ENCODE measurements around the gene PSMD1. TPM values are rescaled to one million over a fixed set of nuclear protein-coding genes. Genes with fewer than 3 reads are reported as not detected.

Gene PSMD1
- total and polyA plus RNA-seq, 2 donors (not counting 3 experiments of a cell fraction or from before 2014, with no cell fraction given): 163 to 209 TPM

- Histone ChIP-seq H3K36me3 (ENCODE audit: control insufficient read depth in 2 of 2, extremely low read depth in 1 of 2, insufficient read depth in 2 of 2, low read length in 2 of 2) (no peaks in the 10 kb centered on the region), H3K27me3 (ENCODE audit: control insufficient read depth in 2 of 2, insufficient read depth in 2 of 2, low read length in 2 of 2) (peaks cover 4 to 7% of the 10 kb centered on the region in 2 experiments), H3K9me1 (replicated peaks; ENCODE audit: control insufficient read depth, extremely low read depth, insufficient read depth, low read length) (no peaks in the 10 kb centered on the region), H3K9ac (replicated peaks; ENCODE audit: extremely low read depth, insufficient read depth, low read length) (no peak overlapping the region), H3K4me1 (ENCODE audit: control insufficient read depth, extremely low read depth, insufficient read depth, low read length) (peaks cover 17% of the 10 kb centered on the region), H4K20me1 (replicated peaks; ENCODE audit: control insufficient read depth, extremely low read depth, insufficient read depth, low read length) (no peaks in the 10 kb centered on the region), H3K4me2 (ENCODE audit: insufficient read depth, low read length) (no peak overlapping the region), H3K79me2 (ENCODE audit: control insufficient read depth, insufficient read depth, low read length) (peaks cover 21% of the 10 kb centered on the region), H3K4me3 (replicated peaks in 1 of 3; ENCODE audit: insufficient read depth in 1 of 3, low read depth in 1 of 3, low read length in 3 of 3) (no peak overlapping the region), H2AFZ (ENCODE audit: low read depth, low read length) (no peak overlapping the region), H3K9me3 (replicated peaks; ENCODE audit: control insufficient read depth, insufficient read depth, low read length) (no peaks in the 10 kb centered on the region), H3K27ac (ENCODE audit: insufficient read depth, low read depth, low read length) (no peak overlapping the region)
- CTCF ChIA-PET: interaction anchor here (1.2 to 1.8 kb wide), 2 partner anchors 68 to 230 kb away, joined by 4 to 54 read pairs; no protein-coding TSS in a partner anchor
- DNase-seq (ENCODE audit: low read depth, low spot score): no peak
- TF ChIP-seq JUN (IDR thresholded peaks at IDR 0.05; ENCODE audit: borderline replicate concordance, insufficient read depth, insufficient read length, low read depth): no peak
- TF ChIP-seq, protein P1, sequence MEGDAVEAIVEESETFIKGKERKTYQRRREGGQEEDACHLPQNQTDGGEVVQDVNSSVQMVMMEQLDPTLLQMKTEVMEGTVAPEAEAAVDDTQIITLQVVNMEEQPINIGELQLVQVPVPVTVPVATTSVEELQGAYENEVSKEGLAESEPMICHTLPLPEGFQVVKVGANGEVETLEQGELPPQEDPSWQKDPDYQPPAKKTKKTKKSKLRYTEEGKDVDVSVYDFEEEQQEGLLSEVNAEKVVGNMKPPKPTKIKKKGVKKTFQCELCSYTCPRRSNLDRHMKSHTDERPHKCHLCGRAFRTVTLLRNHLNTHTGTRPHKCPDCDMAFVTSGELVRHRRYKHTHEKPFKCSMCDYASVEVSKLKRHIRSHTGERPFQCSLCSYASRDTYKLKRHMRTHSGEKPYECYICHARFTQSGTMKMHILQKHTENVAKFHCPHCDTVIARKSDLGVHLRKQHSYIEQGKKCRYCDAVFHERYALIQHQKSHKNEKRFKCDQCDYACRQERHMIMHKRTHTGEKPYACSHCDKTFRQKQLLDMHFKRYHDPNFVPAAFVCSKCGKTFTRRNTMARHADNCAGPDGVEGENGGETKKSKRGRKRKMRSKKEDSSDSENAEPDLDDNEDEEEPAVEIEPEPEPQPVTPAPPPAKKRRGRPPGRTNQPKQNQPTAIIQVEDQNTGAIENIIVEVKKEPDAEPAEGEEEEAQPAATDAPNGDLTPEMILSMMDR (IDR thresholded peaks at IDR 0.05; ENCODE audit: extremely low read depth in 1 of 2, insufficient read depth in 1 of 2, low read depth in 1 of 2, low read length in 2 of 2): no peak
- TF ChIP-seq POLR2AphosphoS5 (IDR thresholded peaks at IDR 0.05; ENCODE audit: insufficient read depth, low read depth, low read length): no peak
- no peak for TF ChIP-seq GATA2 (IDR thresholded peaks at IDR 0.05; ENCODE audit: insufficient read depth, insufficient read length, low read depth, low read length)
- TF ChIP-seq POLR2A (IDR thresholded peaks at IDR 0.05; ENCODE audit: low read depth, low read length): no peak
- TF ChIP-seq MAX (IDR thresholded peaks at IDR 0.05; ENCODE audit: insufficient read depth, insufficient read length): no peak
- no peak for TF ChIP-seq FOS (IDR thresholded peaks at IDR 0.05; ENCODE audit: borderline replicate concordance, insufficient read depth, low read length)
- TF ChIP-seq MYC (IDR thresholded peaks at IDR 0.05; ENCODE audit: low read depth, low read length): no peak
- no peak for TF ChIP-seq EZH2 (IDR thresholded peaks at IDR 0.05; ENCODE audit: borderline replicate concordance, low read depth, low read length, severe bottlenecking)
- POLR2A ChIA-PET: no interaction called here
- no peak for FAIRE-seq
- intact Hi-C loops (cut with micrococcal nuclease): loop anchor here (1.0 to 2.0 kb wide), 2 partner anchors 151 to 230 kb away; no protein-coding TSS in a partner anchor
- dilution Hi-C loops (cut with MboI; ENCODE audit: extremely low pct_ligation_motif_present, low sequenced_read_pairs): no loop called here
- no TSS peak for BruUV-seq (replicated peaks)
These were observed 2.8 kb upstream of the PSMD1 start for GRCh38 chr2:231053846-231054245.
